Thyroid gland (tissue), 4 donors: Measurements from ENCODE around the gene MORC2. TPM values are rescaled to one million over a fixed set of nuclear protein-coding genes. Genes with fewer than 3 reads are reported as not detected.

Experiments used
- DNase-seq, 2 donors: peaks; one replicate each; pipeline ENCODE4 v3.0.0-alpha.2; 2019
- H3K27ac ChIP-seq, 3 donors: fragments of 200-600 bp; sonication (generic); 1 replicate in 2 of 3; 2 replicates in 1 of 3; pipeline ENCODE4 v1.5.1; 2016 to 2019; ENCODE audit warnings: mild to moderate bottlenecking in 1 of 3, moderate library complexity in 1 of 3
- H3K27me3 ChIP-seq: fragments of 200-600 bp; sonication (generic); one replicate; pipeline ENCODE4 v1.5.1; 2019
- H3K36me3 ChIP-seq, 2 donors: fragments of 200-600 bp; sonication (generic); one replicate each; pipeline ENCODE4 v1.5.1; 2016 to 2019
- H3K4me1 ChIP-seq, 2 donors: fragments of 200-600 bp; sonication (generic); one replicate each; pipeline ENCODE4 v1.5.1; 2017 to 2019
- H3K4me3 ChIP-seq, 3 donors: fragments of 200-600 bp; sonication (generic); replicated peaks in 1 of 3; 1 replicate in 2 of 3; 2 replicates in 1 of 3; pipeline ENCODE4 v1.5.1; 2016; ENCODE audit warnings: mild to moderate bottlenecking in 1 of 3
- H3K9me3 ChIP-seq: fragments of 200-600 bp; sonication (generic); one replicate; pipeline ENCODE4 v1.5.1; 2017
- POLR2A ChIP-seq, 2 donors: fragments of 450-650 bp; IDR thresholded peaks; one replicate each; pipeline ENCODE4 v1.6.1; 2017; ENCODE audit warnings: antibody characterized with exemption in 2 of 2, mild to moderate bottlenecking in 2 of 2, moderate library complexity in 1 of 2
- WGBS, 2 donors: methylation state at CpG; one replicate each; pipeline ENCODE4 v1.1.5; 2017; 5-methylcytosine and 5-hydroxymethylcytosine counted together
- intact Hi-C: fragments of 100-400 bp; cut with DNase I; formaldehyde crosslinking; loops from one replicate; pipeline ENCODE4 v1.15.1; 2023
- total RNA-seq, 4 donors: library from RNA; depleted of rRNA; stranded (reverse); fragments of >200 nt; gene quantifications; one replicate each; pipeline ENCODE4 v1.2.3, GENCODE V29; 2016
- TF ChIP-seq, protein P1 (sequence below), 6 experiments: fragments of 200-600 bp in 3 of 6; fragments of 450-650 bp in 3 of 6; sonication (generic) in 3 of 6; IDR thresholded peaks; one replicate each; pipeline ENCODE4 v1.5.1; 2016 to 2019; ENCODE audit warnings: antibody characterized with exemption in 6 of 6, mild to moderate bottlenecking in 2 of 6, inconsistent platforms in 1 of 6, moderate library complexity in 1 of 6

The MORC2 gene
- total RNA-seq, 4 donors from 2014 or later = 14.9 to 32.8 (median 24.6) TPM

DNA sequence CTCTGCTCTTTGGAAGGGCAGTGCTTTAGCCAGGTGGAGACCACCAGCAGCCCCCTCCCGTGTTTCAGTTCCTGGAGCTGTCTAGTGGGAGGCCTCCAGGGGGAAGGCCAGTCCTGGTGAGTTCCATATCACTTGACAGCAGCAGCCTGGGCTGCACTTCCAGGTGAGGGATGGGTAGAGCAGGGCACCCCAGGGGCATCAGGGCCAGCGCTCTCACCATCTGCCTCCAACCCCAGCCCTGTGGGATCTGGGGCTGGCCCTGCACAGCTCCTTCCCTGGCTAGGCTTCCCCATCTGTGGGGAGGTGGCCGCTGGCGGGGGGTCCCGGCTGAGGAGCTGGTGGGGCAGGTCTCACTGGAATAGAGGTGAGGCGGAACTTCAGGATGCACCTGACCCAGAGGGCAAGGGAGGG, 60.5 kb downstream of the MORC2 start:
- 88 to 97% methylated on average over 5 to 6 of the region's 6 CpGs for WGBS, 2 donors

DNA sequence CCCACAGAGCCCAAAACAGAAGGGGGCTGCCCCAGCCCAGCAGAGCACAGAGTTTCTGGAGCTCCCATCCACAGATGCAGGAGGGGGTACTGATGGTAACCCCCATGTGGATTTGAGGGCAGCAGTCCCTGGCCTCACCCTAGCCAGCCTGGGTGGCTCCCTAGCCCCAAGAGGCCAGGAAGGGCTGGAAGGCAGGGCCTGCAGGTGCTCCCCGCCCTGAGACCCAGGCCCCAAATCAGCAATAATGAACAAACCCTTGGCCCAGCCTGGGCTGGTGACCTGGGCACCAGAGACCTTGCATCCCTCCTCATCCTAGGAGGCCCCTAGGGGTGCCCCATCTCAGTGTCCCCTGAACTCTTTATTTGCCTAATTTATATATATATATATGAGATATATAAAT, 61.6 kb downstream of the MORC2 start:
- no peaks in the 10 kb centered on the region for H3K36me3 ChIP-seq
- DNase-seq = no peak
- no peaks in the 10 kb centered on the region for H3K4me1 ChIP-seq
- intact Hi-C loops = no loop called here
- H3K27ac ChIP-seq = no peak overlapping the region
- H3K9me3 ChIP-seq = no peaks in the 10 kb centered on the region
- H3K27me3 ChIP-seq = no peaks in the 10 kb centered on the region
- TF ChIP-seq, protein P1, sequence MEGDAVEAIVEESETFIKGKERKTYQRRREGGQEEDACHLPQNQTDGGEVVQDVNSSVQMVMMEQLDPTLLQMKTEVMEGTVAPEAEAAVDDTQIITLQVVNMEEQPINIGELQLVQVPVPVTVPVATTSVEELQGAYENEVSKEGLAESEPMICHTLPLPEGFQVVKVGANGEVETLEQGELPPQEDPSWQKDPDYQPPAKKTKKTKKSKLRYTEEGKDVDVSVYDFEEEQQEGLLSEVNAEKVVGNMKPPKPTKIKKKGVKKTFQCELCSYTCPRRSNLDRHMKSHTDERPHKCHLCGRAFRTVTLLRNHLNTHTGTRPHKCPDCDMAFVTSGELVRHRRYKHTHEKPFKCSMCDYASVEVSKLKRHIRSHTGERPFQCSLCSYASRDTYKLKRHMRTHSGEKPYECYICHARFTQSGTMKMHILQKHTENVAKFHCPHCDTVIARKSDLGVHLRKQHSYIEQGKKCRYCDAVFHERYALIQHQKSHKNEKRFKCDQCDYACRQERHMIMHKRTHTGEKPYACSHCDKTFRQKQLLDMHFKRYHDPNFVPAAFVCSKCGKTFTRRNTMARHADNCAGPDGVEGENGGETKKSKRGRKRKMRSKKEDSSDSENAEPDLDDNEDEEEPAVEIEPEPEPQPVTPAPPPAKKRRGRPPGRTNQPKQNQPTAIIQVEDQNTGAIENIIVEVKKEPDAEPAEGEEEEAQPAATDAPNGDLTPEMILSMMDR (IDR thresholded peaks at IDR 0.05) = no peak
- TF ChIP-seq POLR2A (IDR thresholded peaks at IDR 0.05) = no peak
- 86 to 100% methylated on average over 1 of the region's 1 CpG for WGBS, 2 donors
- H3K4me3 ChIP-seq = no peak overlapping the region

More for the DNA sequence above, 60.5 kb downstream of the MORC2 start:
- no peaks in the 10 kb centered on the region for H3K4me1 ChIP-seq
- TF ChIP-seq, protein P1 (IDR thresholded peaks at IDR 0.05) = no peak
- TF ChIP-seq POLR2A (IDR thresholded peaks at IDR 0.05) = no peak
- no peaks in the 10 kb centered on the region for H3K36me3 ChIP-seq
- H3K27ac ChIP-seq = no peak overlapping the region
- intact Hi-C loops = no loop called here
- H3K27me3 ChIP-seq = no peaks in the 10 kb centered on the region
- H3K9me3 ChIP-seq = no peaks in the 10 kb centered on the region
- DNase-seq = no peak
- no peak overlapping the region for H3K4me3 ChIP-seq

DNA sequence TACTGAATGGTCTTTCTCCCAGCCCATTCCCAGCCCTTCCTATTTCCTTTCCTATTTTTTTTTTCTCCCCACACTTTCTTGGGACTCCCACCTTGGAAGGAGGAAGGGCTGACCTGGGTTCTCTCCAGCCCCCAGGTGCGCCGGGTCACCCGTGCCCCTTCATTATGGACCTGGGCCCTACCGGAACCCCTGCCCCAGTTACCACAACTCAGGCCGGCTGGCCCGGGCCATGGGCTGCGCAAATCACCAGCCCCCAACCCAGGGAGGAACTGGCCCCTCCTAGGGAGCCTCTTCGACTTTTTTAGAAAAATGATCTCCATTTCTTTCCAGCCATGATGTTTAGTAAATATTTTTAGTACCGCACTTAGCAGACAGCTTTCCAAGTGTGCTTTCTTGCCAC, 62.2 kb downstream of the MORC2 start:
- DNase-seq = no peak
- Histone ChIP-seq H3K4me3 (no peak overlapping the region), H3K4me1 (no peaks in the 10 kb centered on the region), H3K9me3 (no peaks in the 10 kb centered on the region), H3K36me3 (no peaks in the 10 kb centered on the region), H3K27me3 (no peaks in the 10 kb centered on the region), H3K27ac (no peak overlapping the region)
- WGBS, 2 donors = 95% methylated on average over 9 of the region's 9 CpGs
- no peak for TF ChIP-seq POLR2A (IDR thresholded peaks at IDR 0.05)
- TF ChIP-seq, protein P1 (IDR thresholded peaks at IDR 0.05) = no peak
- intact Hi-C loops = no loop called here

DNA sequence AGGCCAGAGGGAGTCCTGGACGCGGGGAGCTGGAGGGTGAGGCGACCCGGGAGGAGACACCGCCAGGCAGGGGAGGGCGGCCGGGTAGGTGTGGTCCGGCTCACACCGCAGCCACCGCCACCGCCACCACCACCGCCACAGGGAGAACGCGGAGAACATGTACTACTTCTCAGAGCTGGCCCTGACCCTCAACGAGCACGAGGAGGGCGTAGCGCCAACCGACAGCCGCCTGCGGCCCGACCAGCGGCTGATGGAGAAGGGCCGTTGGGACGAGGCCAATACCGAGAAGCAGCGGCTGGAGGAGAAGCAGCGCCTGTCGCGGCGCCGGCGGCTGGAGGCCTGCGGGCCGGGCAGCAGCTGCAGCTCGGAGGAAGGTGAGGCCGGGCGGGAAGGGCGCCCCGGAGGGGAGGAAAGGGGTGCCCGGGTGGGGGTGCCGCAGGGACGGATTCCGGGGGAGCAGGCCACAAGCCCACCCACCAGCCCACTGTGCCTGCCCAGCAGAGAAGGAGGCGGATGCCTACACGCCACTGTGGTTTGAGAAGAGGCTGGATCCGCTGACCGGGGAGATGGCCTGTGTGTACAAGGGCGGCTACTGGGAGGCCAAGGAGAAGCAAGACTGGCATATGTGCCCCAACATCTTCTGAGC, 62.8 kb downstream of the MORC2 start:
- 95 to 97% methylated on average over 48 of the region's 49 CpGs for WGBS, 2 donors
- intact Hi-C loops = no loop called here

DNA sequence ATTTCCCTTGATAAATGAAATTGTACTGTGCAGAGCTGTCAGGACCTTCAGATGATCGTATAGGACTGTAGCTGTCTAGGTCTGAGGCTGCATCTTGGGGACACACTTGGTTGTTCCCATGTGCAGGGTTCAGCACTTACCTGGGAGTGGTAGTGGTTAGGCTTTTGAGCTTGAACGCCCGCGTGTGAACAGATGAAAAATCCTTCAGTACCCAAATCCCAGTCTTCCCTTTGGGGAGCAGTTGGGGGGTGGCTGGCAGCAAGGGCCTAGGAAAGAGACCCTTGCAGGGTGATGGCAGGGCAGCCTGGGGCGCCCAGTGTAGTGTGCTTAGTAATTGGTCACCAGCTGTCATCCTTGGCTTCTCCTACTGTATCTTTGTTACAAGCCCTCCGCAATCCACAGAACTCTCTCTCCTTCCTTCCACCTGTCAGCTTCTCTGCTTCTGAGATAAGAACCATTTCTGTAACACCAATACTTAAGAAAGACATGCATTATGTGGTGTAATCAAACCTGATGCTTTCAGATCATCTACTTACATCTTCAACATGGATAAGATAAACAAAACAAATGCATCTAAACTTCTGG, 64.6 kb downstream of the MORC2 start:
- H3K36me3 ChIP-seq = no peaks in the 10 kb centered on the region
- H3K4me1 ChIP-seq = no peaks in the 10 kb centered on the region
- TF ChIP-seq, protein P1 (IDR thresholded peaks at IDR 0.05) = no peak
- no peak for TF ChIP-seq POLR2A (IDR thresholded peaks at IDR 0.05)
- H3K4me3 ChIP-seq = no peak overlapping the region
- no peak overlapping the region for H3K27ac ChIP-seq
- DNase-seq = no peak
- 94 to 98% methylated on average over 6 of the region's 6 CpGs for WGBS, 2 donors
- intact Hi-C loops = no loop called here
- H3K9me3 ChIP-seq = no peaks in the 10 kb centered on the region
- no peaks in the 10 kb centered on the region for H3K27me3 ChIP-seq

More for the DNA sequence above, 62.8 kb downstream of the MORC2 start:
- H3K27ac ChIP-seq = no peak overlapping the region
- H3K4me3 ChIP-seq = no peak overlapping the region
- H3K9me3 ChIP-seq = no peaks in the 10 kb centered on the region
- H3K27me3 ChIP-seq = no peaks in the 10 kb centered on the region
- H3K36me3 ChIP-seq = no peaks in the 10 kb centered on the region
- no peak for DNase-seq
- no peaks in the 10 kb centered on the region for H3K4me1 ChIP-seq
- TF ChIP-seq POLR2A (IDR thresholded peaks at IDR 0.05) = no peak
- TF ChIP-seq, protein P1 (IDR thresholded peaks at IDR 0.05) = no peak
